GM21526 (cell line): ENCODE results near the gene CA12.
"Not testable (repeated sequence)": the region's sequence is repeated elsewhere in the genome, so short reads cannot be mapped to it uniquely, and the experiment has no call there.

ENCODE experiments used
- ATAC-seq: cut with Tn5 transposase; IDR thresholded peaks from one replicate; pipeline ENCODE4 v1.9.1; 2021; ENCODE audit warnings: moderate library complexity; ENCODE audit not compliant: unreplicated experiment, low FRiP score

The CA12 gene

DNA sequence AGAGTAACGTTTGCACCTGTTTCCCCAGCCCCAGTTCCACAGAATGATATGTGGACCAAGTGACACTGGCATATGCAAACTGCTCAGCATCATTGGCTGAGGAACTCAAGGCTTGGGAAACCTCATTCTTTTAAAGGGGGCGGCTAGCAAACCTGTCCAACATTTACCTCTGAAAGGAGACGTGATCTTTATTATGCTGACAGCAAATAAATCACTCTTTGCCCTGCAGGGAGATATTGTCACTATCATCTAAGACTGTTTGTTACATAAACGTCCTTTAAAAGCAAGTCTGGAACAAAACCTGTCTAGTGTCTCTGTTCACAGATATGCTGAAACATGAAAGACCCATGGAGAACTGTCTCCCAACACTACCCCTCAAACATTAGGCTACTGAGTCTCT is 21.5 kb downstream of the CA12 start:
- ATAC-seq: no peak

DNA sequence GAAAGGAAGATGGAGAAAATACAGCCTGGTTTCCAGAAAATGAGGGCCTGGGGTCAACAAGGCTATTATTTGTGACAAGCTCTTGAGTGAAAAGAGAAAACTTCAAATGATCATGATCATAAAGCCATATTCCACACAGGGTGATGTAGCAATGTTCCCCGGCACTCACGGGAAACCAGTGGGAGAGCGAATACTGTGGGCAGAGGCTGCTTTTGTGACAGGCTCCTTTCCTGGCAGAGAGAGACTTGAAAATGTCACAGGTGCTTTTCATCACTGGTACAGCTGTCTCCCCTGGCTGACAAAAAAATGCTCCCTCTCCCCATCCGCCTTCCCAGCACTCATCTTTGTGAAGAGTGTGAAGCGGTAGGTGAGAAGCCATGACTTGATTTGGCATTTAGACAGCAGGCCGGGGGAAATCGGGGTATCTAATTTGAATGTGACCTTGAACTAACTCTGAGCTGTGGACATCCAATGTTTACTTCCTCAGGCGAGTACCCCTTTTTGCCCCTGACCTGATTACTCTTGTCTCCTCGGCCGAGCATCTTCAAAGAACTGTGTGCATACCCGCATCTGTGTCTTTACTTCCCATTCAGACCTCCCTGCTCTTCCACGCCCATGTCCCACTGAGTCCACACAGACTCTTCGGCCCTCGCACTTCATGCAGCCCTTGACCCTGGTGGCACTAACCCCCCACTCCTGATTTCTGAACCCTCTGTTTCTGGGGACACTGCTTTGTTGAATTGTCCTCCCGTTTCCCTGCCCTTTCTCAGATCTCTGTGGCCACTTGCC is 23.2 kb downstream of the CA12 start:
- no peak for ATAC-seq

DNA sequence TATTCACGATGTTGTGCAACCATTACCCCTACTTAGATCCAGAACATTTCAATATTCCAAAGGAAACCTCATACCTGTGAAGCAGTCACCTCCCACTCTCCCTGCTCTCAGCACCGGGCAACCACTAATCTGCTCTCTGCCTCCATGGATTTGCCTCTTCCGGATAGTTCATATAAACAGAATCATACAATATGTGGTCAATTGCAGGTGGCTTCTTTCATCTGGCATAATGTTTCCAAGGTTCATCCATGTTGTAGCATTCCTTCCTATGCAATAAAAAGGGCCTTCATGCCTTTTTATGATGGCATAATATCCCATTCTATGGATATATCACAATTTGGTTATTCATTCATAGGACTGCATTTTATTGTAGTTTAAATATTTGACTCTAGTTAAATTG is 23.9 kb downstream of the CA12 start:
- no peak for ATAC-seq

DNA sequence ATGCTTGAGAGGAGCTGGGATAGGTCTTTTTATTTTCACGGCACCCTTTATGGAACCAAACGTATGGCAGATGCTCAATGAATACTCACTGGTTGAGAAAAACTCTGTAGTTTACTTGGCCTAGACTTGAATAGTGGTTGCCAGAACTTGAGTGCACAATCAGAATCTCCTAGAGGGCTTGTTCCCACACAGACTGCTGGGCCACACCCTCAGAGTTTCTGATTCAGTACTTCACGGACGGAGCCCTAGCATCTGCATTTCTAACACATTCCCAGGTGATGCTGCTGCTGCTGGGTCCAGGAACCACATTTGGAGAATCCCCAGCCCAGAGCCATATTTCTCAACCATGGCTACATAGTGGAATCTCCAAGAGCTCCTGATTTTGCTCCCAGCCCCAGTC is 24.6 kb downstream of the CA12 start:
- no peak for ATAC-seq

DNA sequence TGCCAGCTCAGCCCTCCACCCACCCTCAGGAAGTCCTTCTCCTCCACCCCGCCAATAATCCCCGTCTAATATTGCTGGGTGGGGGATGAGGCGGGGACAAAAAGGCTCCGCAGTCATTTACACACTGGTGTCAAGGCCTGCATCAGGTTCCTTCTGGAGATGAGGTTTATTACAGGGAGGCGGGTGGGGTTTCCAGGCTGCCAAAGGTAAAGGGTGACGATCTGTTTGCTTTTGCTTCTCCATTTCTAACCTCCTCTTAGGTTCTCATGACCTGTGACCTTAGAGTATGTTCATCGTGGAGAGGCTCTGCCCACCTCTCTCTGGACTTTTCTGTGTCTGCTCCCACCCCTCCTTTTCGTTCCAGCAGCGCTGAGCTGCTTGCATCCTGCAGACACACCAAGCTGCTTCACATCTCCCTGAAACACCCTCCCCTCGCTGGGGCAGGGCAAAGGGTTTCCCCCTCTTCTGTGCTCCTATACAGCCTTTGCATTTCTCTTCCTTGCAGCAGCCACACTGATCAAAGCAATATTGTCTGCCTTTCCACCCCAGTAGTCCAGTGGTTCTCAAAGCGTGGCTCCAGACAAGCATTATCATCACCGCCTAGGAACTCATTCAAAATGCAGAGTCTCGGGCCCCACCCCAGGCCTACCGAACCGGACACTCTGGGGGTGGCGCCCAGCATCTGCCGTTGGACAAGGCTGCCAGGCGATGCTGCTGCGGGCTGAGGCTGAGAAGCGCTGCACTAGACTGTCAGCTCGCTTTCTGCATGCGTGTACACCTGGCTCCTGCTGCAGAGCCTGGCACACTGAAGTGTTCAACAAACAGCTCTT is 26.6 kb downstream of the CA12 start:
- no peak for ATAC-seq

DNA sequence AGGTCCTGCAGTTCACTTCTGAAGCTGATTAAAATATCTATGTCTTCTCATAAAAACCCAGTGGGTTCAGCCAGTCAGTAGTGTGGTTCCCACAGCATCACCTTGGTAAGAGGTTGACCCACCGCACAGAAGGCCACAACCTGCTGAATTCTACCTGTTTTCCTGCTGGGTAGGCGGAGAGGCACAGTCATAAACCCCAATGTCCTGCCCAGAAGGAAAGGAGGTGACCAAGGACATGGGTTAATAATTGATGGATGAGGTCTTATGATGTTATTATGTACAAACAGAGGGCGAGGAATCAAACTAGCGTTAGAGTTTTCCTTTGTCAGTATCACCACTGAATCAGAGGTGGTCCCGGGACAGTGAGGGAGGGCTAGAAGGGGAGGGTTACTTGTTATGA is 27.8 kb downstream of the CA12 start:
- ATAC-seq: no peak

DNA sequence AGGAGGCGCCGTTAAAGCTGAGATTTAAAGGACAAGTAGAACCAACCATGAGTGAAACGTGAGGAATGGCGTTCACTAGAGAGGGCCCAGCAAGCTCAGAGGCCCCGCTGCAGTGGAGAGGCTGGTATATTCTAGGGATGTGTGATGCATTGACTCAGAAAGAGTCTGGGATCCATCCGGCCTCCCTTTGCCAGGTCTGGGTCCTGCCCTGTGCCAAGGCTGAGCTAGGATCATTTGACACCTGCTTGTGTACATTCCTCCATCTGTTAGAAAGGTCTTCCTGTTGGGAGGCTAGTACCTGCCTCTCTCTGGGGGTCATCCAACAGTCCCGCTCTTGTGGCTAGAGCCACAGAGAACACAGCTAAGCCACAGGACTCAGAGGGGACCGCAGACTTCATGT is 28.4 kb downstream of the CA12 start:
- no peak for ATAC-seq

DNA sequence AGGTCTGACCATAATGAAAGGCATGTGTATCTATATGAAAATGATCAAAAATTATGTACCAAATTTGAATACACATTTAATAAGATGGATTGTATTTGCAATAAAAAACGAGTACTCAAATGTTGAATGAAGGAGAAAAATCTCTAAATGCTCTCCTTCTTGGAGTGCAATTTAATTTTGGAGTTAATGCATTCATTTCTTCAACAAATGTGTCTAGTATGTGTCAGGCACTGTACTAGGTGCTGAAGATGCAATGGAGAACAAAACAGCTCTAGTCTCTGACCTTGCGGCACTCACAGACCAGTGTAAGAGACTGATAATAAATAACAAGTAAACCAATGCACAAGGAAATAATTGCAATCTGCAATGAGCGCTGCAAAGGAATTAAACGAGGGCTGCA is 28.8 kb downstream of the CA12 start:
- no peak for ATAC-seq

DNA sequence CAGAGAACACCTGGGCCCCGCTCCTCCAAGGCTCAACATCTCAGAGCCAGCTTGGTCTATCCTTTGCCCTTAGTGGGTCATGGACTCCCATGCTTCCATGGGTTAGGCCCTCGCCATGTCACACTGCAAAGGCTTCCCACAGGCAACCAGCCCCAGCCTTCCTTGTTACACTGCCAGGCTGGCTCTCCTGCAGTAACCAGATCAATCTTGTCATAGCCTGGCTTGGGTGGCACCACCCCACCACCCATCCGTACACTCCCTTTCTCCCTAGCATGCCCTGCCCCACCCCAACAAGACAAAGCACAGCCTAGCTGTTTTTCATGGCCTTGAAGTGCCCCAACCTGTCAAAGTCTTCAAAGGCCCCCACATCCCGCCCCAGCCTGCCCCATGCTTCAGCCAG is 30.5 kb downstream of the CA12 start:
- ATAC-seq: no peak

DNA sequence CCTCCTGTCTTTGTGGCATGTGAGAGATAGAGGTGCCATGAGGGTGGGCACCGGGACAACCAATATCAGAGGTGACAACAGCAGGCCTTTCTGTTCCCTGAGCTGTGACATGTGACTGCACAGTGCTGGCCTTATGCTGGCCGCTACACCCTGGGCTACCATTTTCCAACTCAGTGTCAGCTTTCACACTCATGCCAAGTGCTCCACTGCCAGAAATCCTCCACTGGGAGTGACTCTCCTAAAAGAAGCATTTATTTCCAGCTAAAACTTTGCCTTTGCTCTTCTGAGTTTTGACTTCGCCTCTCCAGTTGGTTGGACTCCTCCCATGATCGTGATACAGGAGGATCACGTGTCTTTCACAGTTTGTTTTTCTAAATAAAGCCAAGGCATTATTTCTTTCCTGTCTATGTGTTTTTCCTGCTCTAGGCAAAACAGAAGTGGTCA is 31.4 kb downstream of the CA12 start:
- no peak for ATAC-seq

DNA sequence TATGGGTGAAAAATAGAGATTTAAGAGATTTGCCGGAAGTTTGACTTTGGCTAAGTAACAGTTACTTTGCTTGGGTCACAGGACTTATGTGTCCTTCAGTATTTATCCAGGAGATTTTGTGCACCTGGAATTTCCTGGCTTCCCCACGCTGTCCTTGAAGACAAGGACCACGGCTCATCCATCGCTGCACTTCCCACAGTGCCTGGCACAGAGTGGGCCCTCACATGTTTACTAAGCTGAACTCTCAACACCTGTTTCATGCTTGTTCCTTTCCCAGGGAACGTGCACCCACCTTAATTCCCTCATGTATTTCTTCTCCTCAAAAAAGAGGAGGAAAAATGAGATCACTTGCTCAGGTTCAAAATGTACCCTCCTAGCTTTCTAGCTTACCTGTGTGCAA is 32.0 kb downstream of the CA12 start:
- ATAC-seq: no peak

DNA sequence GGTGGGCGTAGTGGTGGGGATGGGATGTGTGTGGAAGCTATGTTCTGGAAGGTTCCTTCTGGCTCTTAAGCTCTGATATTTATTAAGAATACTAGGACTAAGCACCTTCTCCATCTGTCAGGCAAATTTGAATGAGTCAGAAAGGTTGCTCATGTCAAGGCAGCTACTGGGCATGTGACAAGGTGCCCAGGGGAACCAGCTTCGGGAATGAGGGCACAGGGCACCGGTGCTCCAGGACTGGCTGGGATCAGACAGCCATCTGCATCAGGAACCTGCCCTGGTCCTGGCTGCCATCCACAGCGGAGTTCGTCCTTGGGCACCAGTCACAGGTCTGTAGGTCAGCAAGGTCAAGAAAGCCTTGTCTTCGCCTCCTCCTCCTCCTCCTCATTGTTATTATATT is 32.5 kb downstream of the CA12 start:
- no peak for ATAC-seq

DNA sequence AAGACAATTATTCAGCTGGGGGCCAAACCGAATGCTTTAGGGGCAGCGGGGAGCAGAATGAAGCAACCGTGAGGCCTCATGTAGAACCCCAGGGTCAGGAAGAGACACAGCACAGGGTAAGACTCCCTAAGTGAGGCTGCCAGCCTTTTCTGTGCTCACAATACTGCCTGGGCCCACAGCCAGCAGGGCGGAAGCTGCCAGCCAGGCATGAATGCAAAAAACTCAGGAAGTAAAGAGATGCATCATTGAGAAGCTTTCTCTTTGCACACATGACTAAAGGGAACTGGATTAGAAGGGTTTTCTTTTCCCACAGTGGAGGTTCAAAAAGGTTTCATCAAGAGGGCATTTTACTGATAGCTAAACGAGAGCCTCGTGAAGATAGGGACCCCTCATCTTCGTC is 33.3 kb downstream of the CA12 start:
- ATAC-seq: no peak

DNA sequence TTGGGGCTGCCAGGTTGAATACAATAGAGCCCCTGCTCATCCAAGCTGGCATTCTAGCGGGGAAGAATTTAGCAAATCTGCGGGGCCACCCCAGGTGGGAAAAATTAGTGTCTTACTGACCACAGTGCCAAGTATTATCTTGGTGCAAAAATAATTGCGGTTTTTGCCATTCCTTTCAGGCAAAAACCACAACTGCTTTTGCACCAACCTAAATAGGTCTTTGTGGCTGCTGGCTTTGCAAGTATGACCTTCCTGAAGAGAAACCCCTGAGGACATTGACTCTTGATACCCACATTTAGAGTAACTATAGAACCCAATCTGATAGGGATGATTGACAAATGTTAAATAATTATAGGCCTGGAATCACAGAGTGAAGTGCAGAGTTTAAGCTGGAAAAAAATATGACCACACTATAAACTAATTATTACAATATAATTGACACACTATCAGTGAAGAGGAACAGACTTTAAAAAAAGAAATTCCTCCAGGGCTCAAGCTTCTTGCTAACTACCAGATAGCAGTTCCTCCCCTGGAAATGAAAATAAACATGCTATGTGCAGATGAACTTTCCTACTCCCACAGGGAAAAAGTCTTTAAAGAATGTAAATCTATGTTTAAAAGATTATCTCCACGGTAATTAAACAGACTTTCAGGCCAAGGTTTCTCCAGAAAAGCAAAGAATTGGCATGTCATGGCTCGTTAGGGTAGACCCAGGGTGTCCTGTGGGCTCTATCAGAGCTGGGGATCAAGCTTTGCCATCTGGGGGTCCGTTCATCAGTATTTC is 34.4 kb downstream of the CA12 start:
- ATAC-seq: no peak

DNA sequence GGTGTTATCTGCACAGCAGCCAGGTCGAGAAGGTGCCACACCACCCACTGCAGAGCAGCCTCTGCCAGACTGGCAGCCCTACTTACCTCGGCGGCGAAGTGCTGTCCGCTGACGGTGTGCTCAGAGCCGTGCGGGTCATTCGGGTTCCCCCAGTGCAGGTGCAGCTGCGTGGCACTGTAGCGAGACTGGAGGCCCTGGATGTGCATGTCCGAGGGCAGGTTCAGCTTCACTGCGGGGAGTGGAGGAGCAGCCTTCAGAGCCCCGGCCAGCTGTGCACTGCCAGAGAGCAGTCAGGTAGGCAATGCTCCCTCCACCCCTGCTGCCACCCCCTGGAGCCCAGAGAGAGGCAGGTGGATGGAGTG is 36.3 kb downstream of the CA12 start:
- no peak for ATAC-seq

DNA sequence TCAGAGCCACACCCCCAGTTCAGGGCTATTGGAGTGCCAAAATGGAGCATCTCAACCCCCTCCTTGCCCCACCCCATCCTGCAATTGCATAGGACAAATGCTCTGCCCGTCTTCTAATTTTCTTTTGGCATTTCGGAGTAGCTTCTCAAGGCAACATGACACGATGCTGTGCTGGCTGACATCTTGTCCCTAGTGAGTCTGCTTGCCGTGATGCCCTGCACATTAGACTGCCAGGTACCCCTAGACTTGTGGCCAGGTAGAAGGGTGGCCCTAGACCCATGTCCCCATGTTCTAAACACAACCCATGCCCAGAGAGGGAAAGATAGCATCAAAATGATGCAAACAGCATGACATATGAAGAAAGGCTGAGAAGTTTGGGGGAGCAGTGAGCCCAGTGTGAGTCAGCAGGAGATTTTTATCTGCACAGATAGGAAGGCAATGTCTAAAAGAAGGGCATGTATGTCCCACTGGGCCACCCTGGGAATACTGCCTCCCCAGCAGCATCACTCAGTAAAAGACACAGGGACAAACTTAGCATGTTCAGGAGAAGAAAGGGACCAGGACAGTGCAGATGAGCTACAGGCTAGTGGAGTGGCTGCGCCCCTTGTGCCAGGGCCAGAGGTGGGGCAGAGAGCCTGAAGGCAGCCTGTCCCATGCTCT is 36.8 kb downstream of the CA12 start:
- ATAC-seq: no peak

DNA sequence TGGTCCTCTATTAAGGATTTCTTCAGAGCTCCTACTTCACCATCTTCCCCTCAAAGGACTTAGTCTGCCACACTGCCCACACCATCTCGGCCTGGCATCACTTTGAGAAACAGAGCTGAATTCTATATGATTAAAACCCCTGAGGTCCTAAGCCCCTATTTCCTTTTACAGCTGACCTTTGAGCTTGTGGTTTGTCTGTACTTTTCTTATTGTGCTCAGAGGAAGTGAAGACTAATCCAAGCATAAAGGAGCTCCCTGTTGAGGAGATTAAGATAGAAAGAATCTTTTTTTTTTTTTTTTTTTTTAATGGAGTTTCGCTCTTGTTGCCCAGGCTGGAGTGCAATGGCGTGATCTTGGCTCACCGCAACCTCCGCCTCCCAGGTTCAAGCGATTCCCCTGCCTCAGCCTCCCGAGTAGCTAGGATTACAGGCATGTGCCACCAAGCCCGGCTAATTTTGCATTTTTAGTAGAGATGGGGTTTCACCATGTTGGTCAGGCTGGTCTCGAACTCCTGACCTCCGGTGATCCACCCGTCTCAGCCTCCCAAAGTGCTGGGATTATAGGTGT is 38.6 kb downstream of the CA12 start:
- not testable (repeated sequence) for ATAC-seq

DNA sequence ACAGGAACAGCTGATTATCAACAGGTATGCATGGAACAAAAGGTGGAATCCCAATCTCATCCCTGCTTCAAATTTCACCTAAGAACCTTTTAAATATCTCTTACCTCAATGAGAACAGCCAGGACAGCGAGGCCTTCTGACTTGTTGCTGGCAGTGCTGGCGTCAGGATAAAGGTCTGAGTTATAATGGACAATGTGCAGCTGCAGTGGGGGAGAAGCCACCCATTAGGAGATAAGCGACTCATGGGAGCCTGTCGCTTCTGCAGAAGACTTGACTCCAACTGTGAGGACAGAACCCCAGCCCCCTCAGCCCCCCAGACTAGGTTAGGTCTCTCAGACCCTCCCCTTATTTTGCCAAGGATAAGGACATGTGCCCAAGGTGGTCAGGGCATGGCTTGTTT is 39.7 kb downstream of the CA12 start:
- ATAC-seq: no peak

DNA sequence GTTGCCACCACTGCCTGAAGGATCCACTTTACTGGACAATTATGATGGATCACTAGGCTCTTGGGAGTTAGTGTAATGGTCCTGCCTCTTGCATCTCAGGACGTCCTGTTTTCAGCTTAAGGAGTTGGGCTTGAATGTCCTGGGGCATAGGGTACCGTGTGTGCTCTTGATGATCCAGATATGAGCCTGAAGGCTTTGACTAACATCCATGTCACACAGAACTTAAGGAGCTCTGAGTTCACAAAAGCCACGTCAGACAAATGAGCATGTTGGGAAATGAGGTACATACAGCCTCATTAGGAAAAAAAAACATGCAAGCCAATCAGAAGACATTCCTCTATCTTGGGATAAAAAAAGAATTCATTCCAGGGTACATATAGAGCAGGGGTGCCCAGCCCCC is 40.8 kb downstream of the CA12 start:
- ATAC-seq: no peak

DNA sequence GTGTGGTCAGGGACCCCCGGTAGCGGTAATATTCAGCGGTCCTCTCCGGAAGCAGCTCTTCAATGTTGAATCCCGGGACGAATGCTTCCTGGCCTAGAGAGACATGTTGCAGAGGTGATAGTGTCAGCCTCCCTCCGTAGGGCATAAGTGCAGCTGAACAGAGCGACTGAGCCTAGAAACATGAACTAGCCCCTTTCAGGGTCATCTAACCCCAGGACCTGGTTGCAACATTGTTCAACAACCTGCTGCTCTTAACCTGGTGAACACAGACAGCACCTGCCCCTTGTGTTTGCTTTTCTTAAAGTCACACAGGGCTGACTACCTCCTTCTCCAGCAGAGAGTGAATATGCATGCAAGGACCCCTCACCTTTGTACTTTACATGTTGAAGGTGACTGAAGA is 41.3 kb downstream of the CA12 start:
- no peak for ATAC-seq
